ENCODE results near the gene DDR2.

The DDR2 gene

GRCh38 chr1:162694911-162695310, 62.6 kb downstream of the DDR2 start:
- DNase-seq (ENCODE audit: low read depth in 4 of 4, low spot score in 1 of 4) = no peak

DNA sequence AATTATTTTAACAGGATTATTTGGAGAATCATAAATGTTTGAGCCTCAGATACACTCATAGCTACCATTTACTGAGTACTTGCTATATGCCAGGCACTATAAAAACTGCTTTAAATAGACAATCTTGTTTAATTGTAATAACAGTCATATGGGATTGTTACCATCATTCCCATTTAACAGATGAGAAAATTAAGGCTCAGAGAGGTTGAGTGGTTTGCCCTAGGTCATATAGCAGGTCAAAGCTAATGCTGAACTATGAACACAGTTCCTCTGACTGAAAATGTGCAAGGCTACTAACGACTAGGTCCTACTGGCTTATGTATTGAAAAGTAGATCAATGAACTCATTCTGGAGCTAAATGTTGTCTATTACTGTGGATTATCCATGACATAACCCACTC, 63.4 kb downstream of the DDR2 start:
- DNase-seq (ENCODE audit: low read depth in 4 of 4, low spot score in 1 of 4) = no peak

DNA sequence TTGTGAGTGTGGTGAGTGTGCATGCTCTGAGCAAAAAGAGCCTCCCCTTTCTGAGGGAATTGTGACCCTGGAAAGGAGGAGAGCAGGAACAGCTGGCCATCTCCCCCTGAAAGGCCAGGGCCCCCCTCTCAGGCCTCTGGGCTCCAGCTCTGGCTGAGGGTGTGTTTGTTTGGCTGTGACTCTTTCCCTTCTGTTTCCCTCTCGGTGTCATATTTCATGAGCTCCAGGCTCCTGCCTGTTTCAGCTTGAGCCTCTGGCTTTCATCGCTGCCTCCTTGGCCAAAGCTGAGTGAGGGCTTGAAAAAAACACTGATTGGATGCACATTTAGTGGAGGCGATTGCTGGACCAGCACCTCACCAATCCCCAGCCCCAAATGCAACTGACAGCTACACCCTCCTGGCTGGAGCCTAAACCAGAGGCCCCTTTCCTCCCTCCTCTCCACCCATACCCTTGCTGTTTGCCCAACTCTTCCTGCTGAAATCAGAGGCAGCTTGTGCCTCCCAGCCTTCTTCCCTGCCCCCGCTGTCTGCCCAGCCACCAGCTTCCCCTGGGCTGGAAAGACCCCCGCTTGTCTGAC, 64.1 kb downstream of the DDR2 start:
- no peak for DNase-seq (ENCODE audit: low read depth in 4 of 4, low spot score in 1 of 4)

DNA sequence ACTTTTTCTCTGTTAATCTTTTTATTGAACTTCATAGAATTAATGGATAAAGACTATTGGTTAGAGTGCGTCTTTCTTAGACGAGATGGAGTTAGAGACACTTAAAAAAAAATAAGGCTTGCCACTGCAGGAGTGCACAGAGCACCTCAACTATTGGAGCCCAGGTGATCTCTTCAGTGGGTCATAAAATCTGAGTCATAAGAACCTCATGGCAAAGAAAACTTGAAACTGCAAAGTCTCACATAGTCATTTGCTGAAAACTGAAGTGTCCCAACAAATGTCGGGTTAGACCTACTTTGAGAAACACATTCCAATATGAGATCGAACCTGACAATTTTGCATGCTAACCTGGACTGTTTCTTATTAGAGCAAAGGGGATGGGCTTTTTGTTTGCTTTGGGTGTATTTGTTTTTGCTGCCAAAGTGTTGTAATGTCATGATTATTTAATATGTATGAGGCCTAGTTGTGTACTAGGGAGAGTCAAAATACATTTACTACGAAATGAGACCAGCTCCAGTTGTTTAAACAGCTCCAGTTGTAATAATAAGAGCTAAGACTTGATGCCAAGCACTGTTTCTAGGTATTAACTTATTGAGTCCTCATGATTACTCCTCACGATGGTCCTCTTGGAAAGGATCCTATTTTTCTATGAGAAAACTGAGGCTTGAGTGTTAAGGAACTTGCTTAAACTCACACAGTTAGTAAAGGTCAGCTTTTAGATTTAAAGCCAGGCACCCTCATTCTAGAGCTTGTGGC, 65.1 kb downstream of the DDR2 start:
- no peak for DNase-seq (ENCODE audit: low read depth in 4 of 4, low spot score in 1 of 4)

GRCh38 chr1:162699366-162699765, 67.1 kb downstream of the DDR2 start:
- DNase-seq (ENCODE audit: low read depth in 4 of 4, low spot score in 1 of 4) = no peak

- no peak for DNase-seq (ENCODE audit: low read depth in 4 of 4, low spot score in 1 of 4)
These were observed 67.9 kb downstream of the DDR2 start for GRCh38 chr1:162700131-162700530.

DNA sequence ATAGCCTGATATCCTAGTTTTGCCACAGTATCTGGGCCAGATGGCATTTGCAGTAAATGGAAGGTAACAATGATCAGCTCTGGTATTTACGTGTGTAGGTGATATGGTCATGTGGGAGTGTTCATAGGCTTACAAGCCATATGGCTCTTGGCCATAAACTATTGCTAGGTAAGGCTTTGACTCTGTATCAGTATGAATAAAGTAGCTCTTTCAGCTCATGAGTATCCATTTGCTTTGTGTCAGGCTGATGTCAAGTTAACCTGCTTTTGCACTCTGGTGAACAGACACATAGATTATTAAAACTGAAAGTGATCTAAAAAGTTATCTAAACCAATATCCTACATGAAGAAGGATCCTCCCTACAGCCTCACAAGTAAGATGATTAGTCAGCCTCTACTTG, 69.0 kb downstream of the DDR2 start:
- no peak for DNase-seq (ENCODE audit: low read depth in 4 of 4, low spot score in 1 of 4)

DNA sequence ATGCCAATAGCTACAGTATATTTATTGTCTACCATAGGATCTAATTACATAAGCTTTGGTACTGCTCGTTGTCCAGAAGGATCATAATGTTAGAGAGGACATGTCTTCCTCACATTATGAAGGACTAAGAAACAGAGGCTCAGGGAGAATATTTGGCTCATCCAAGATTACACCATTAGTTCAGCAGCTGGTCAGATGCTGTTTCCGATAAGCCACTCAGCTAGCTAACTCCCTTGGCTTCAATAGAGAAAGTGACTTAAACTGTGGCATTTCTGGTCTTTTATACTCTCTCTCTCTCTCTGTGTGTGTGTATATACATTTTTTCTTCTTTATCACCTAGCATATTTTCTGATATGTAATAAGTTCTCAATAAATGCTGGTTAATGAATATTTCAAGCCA, 70.4 kb downstream of the DDR2 start:
- DNase-seq (ENCODE audit: low read depth in 4 of 4, low spot score in 1 of 4) = no peak

GRCh38 chr1:162703708-162704107, 71.4 kb downstream of the DDR2 start:
- DNase-seq (ENCODE audit: low read depth in 4 of 4, low spot score in 1 of 4) = no peak

- no peak for DNase-seq (ENCODE audit: low read depth in 4 of 4, low spot score in 1 of 4)
These were observed 72.6 kb downstream of the DDR2 start for GRCh38 chr1:162704673-162705424.

DNA sequence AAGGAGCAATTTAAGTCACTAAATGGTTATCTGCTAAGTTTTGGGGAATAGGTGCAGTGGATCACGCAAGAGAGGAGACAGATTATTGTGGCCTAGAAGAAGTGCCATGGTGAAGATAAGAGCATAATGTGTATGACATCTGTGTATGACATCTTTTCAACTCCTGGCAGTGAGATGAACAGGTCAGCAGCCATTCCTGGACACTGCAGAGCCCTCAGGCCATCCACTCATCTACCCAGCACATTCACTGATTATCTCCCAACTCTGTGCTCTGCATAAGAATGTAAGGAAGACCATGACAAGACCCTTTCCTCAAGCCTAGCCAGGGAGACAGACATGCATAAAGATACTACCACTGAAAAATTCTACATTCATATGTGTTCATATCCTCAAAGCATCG, 73.7 kb downstream of the DDR2 start:
- no peak for DNase-seq (ENCODE audit: low read depth in 4 of 4, low spot score in 1 of 4)

- DNase-seq (ENCODE audit: low read depth in 4 of 4, low spot score in 1 of 4) = no peak
These were observed 74.3 kb downstream of the DDR2 start for GRCh38 chr1:162706606-162707005.

DNA sequence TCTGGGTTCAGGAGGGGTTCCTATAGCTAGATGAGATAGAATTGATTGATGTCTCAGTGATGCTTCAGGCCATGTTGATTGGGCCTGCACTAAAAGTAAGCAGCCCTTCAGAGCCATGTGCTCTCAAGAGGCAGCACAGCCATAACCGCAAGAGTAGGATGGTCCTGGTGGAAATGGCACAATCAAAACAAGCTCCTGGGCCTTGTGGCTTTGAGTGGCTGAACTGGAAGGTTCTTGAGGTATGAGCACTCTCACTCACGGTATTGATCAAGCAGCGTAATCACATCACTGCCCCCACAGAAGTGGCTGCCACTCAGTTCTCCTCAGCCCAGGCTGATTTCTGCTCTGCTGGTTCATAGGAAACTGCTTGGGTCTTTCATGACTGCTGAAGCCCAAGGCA, 76.0 kb downstream of the DDR2 start:
- no peak for DNase-seq (ENCODE audit: low read depth in 4 of 4, low spot score in 1 of 4)

GRCh38 chr1:162709132-162709860, 77.0 kb downstream of the DDR2 start:
- no peak for DNase-seq (ENCODE audit: low read depth in 4 of 4, low spot score in 1 of 4)

DNA sequence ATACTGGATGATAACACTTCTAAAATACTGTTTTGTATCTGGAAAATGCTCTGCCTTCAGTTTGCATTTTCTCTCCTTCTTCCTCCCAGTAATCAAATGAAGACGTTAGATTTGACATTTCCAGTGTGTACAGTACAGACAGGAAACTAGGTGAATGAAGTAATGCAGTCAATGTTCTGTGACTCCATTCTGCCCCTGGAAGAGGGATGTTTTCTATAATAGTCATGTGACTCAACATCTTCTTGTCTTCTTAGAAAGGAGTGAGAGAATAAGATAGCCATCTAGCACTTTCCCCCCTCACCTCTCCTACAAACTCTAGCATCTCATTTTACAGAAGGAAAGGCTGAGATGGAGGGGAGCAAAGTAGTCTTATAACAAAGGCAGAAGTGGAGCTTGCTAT, 77.6 kb downstream of the DDR2 start:
- no peak for DNase-seq (ENCODE audit: low read depth in 4 of 4, low spot score in 1 of 4)

DNA sequence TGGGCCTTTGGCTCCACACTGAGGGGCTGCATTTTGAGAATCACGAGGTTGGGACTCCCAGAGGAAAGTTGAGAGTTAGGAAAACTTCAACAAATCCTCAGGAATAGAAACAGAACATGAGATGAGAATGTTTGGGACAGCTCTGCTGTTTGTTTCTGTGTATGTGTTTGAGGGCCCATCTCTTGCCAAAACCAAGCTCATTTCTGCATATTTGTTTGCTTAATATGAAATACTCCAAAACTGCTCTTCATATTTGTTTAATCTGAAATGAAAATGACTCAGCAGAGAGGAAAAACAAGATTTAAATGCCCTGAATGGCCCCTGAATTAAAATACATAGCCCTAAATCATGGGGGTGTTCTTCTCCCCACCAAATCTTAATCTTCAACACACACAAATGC, 78.1 kb downstream of the DDR2 start:
- no peak for DNase-seq (ENCODE audit: low read depth in 4 of 4, low spot score in 1 of 4)

- no peak for DNase-seq (ENCODE audit: low read depth in 4 of 4, low spot score in 1 of 4)
These were observed 78.7 kb downstream of the DDR2 start for GRCh38 chr1:162710780-162711465.

- no peak for DNase-seq (ENCODE audit: low read depth in 4 of 4, low spot score in 1 of 4)
These were observed 80.2 kb downstream of the DDR2 start for GRCh38 chr1:162712317-162713029.

GRCh38 chr1:162716123-162716522, 83.9 kb downstream of the DDR2 start:
- no peak for DNase-seq (ENCODE audit: low read depth in 4 of 4, low spot score in 1 of 4)

- DNase-seq (ENCODE audit: low read depth in 4 of 4, low spot score in 1 of 4) = no peak
These were observed 84.3 kb downstream of the DDR2 start for GRCh38 chr1:162716552-162716951.

Measured in stimulated activated CD4-positive, alpha-beta T cell treated with anti-CD3 and anti-CD28 coated beads, Interleukin-1b, Interleukin-23, amount 100 ng/mL, for 24 hours (primary cell).